B cell (primary cell): Measurements from ENCODE around the gene ZSCAN4. TPM values are rescaled to one million over a fixed set of nuclear protein-coding genes. Genes with fewer than 3 reads are reported as not detected.

ENCODE experiments used
- polyA plus RNA-seq: library from polyadenylated mRNA; depleted of rRNA; stranded (reverse); fragments of >200 nt; gene quantifications from 2 replicates; pipeline ENCODE4 v1.2.3, GENCODE V29; 2012
- total RNA-seq, 2 donors: library from RNA; stranded (reverse); fragments of 120-200 nt in 1 of 2; gene quantifications; 1 replicate in 1 of 2; 2 replicates in 1 of 2; pipeline versions ENCODE4 v1.2.3 to v1.2.4, GENCODE V29; 2013 to 2022

The ZSCAN4 gene
- total and polyA plus RNA-seq, 2 donors (not counting 1 experiment from before 2014, with no cell fraction given) = not detected

Other genes starting within 250 kb of the ZSCAN4 start
- gene ZNF749, start 233.6 kb upstream of the ZSCAN4 start, total RNA-seq = 17.4 and 20.1 TPM in 2 replicates
- 5.7 and 9.3 TPM in 2 replicates for gene ZNF749, start 233.6 kb upstream of the ZSCAN4 start, polyA plus RNA-seq
- 1.6 and 2.4 TPM in 2 replicates for gene VN1R1, start 211.8 kb upstream of the ZSCAN4 start, total RNA-seq
- 0.39 and 0.52 TPM in 2 replicates for gene VN1R1, start 211.8 kb upstream of the ZSCAN4 start, polyA plus RNA-seq
- gene ZNF772, start 191.4 kb upstream of the ZSCAN4 start, total RNA-seq = 26.2 and 27.4 TPM in 2 replicates
- 1.7 and 2.2 TPM in 2 replicates for gene ZNF772, start 191.4 kb upstream of the ZSCAN4 start, polyA plus RNA-seq
- 31.1 TPM in 2 replicates for gene ZNF419, start 181.2 kb upstream of the ZSCAN4 start, total RNA-seq
- 8.7 and 11.2 TPM in 2 replicates for gene ZNF419, start 181.2 kb upstream of the ZSCAN4 start, polyA plus RNA-seq
- gene ZNF773, start 169.0 kb upstream of the ZSCAN4 start, total RNA-seq = 28.6 and 29.2 TPM in 2 replicates
- gene ZNF773, start 169.0 kb upstream of the ZSCAN4 start, polyA plus RNA-seq = 12.6 and 13.3 TPM in 2 replicates
- 23.0 and 23.7 TPM in 2 replicates for gene ZNF549, start 141.6 kb upstream of the ZSCAN4 start, total RNA-seq
- gene ZNF549, start 141.6 kb upstream of the ZSCAN4 start, polyA plus RNA-seq = 5.4 and 6.6 TPM in 2 replicates
- gene ZNF550, start 109.1 kb upstream of the ZSCAN4 start, total RNA-seq = 31.1 and 38.1 TPM in 2 replicates
- gene ZNF550, start 109.1 kb upstream of the ZSCAN4 start, polyA plus RNA-seq = 18.0 and 18.1 TPM in 2 replicates
- 13.0 and 13.9 TPM in 2 replicates for gene ZNF416, start 90.0 kb upstream of the ZSCAN4 start, total RNA-seq
- gene ZNF416, start 90.0 kb upstream of the ZSCAN4 start, polyA plus RNA-seq = 1.4 and 1.6 TPM in 2 replicates
- gene ZIK1, start 84.8 kb upstream of the ZSCAN4 start, total RNA-seq = 19.2 and 21.8 TPM in 2 replicates
- gene ZIK1, start 84.8 kb upstream of the ZSCAN4 start, polyA plus RNA-seq = 3.4 and 5.3 TPM in 2 replicates
- gene ZNF530, start 69.0 kb upstream of the ZSCAN4 start, total RNA-seq = 11.2 and 11.6 TPM in 2 replicates
- gene ZNF530, start 69.0 kb upstream of the ZSCAN4 start, polyA plus RNA-seq = 2.2 and 4.3 TPM in 2 replicates
- gene ZNF134, start 54.7 kb upstream of the ZSCAN4 start, total RNA-seq = 38.1 and 38.9 TPM in 2 replicates
- gene ZNF134, start 54.7 kb upstream of the ZSCAN4 start, polyA plus RNA-seq = 7.8 and 16.7 TPM in 2 replicates
- gene ZNF211, start 35.8 kb upstream of the ZSCAN4 start, total RNA-seq = 53.5 and 53.6 TPM in 2 replicates
- gene ZNF211, start 35.8 kb upstream of the ZSCAN4 start, polyA plus RNA-seq = 22.0 and 24.4 TPM in 2 replicates
- 24.7 and 28.3 TPM in 2 replicates for gene ZNF551, start 13.0 kb downstream of the ZSCAN4 start, total RNA-seq
- 4.4 and 5.0 TPM in 2 replicates for gene ZNF551, start 13.0 kb downstream of the ZSCAN4 start, polyA plus RNA-seq
- 40.4 and 42.8 TPM in 2 replicates for gene ZNF154, start 40.3 kb downstream of the ZSCAN4 start, total RNA-seq
- gene ZNF154, start 40.3 kb downstream of the ZSCAN4 start, polyA plus RNA-seq = 21.9 and 25.4 TPM in 2 replicates
- 43.3 and 44.2 TPM in 2 replicates for gene ZNF671, start 58.7 kb downstream of the ZSCAN4 start, total RNA-seq
- gene ZNF671, start 58.7 kb downstream of the ZSCAN4 start, polyA plus RNA-seq = 15.9 and 17.0 TPM in 2 replicates
- 47.5 and 51.6 TPM in 2 replicates for gene ZNF776, start 77.9 kb downstream of the ZSCAN4 start, total RNA-seq
- gene ZNF776, start 77.9 kb downstream of the ZSCAN4 start, polyA plus RNA-seq = 15.6 and 22.6 TPM in 2 replicates
- gene ZNF586, start 100.7 kb downstream of the ZSCAN4 start, total RNA-seq = 48.0 and 51.3 TPM in 2 replicates
- 18.0 and 28.4 TPM in 2 replicates for gene ZNF586, start 100.7 kb downstream of the ZSCAN4 start, polyA plus RNA-seq
- gene ZNF552, start 146.0 kb downstream of the ZSCAN4 start, total RNA-seq = 21.7 and 29.9 TPM in 2 replicates
- gene ZNF552, start 146.0 kb downstream of the ZSCAN4 start, polyA plus RNA-seq = 6.7 and 8.1 TPM in 2 replicates
- 29.1 and 31.5 TPM in 2 replicates for gene ZNF587B, start 161.4 kb downstream of the ZSCAN4 start, total RNA-seq
- gene ZNF587B, start 161.4 kb downstream of the ZSCAN4 start, polyA plus RNA-seq = 9.9 and 18.1 TPM in 2 replicates
- 72.9 and 77.6 TPM in 2 replicates for gene ZNF587, start 180.9 kb downstream of the ZSCAN4 start, total RNA-seq
- 16.6 and 17.0 TPM in 2 replicates for gene ZNF587, start 180.9 kb downstream of the ZSCAN4 start, polyA plus RNA-seq
- gene ZNF814, start 220.1 kb downstream of the ZSCAN4 start, total RNA-seq = 83.9 and 95.1 TPM in 2 replicates
- gene ZNF814, start 220.1 kb downstream of the ZSCAN4 start, polyA plus RNA-seq = 27.7 and 28.9 TPM in 2 replicates
- 52.6 and 54.4 TPM in 2 replicates for gene ZNF417, start 247.7 kb downstream of the ZSCAN4 start, total RNA-seq
- 8.9 and 12.3 TPM in 2 replicates for gene ZNF417, start 247.7 kb downstream of the ZSCAN4 start, polyA plus RNA-seq